OCI-LY1 (cell line): Measurements from ENCODE around the gene MOCS1.

Source experiments
- H2AFZ ChIP-seq: fragments of 200-600 bp; sonication (generic), shearing (Covaris generic); 2 replicates; pipeline ENCODE4 v1.6.0; 2014; ENCODE audit warnings: antibody characterized with exemption, mild to moderate bottlenecking, low read length
- H3F3A ChIP-seq: fragments of 200-600 bp; sonication (generic), shearing (Covaris generic); 2 replicates; pipeline ENCODE4 v1.6.0; 2014; ENCODE audit warnings: mild to moderate bottlenecking, antibody characterized with exemption, low read length, moderate library complexity; ENCODE audit not compliant: insufficient read depth
- H3K27ac ChIP-seq: fragments of 200-600 bp; sonication (generic); 2 replicates; pipeline ENCODE4 v1.5.1; 2014; ENCODE audit warnings: low read length, mixed run types, mild to moderate bottlenecking, low read depth; ENCODE audit not compliant: poor library complexity, severe bottlenecking
- H3K27me3 ChIP-seq: fragments of 200-600 bp; sonication (generic); 2 replicates; pipeline ENCODE4 v1.6.0; 2014; ENCODE audit warnings: antibody characterized with exemption, mild to moderate bottlenecking, low read length, moderate library complexity; ENCODE audit not compliant: insufficient read depth
- H3K36me3 ChIP-seq: fragments of 200-600 bp; sonication (generic); 2 replicates; pipeline ENCODE4 v1.6.1; 2014; ENCODE audit warnings: mild to moderate bottlenecking, antibody characterized with exemption, low read length, moderate library complexity, mixed read lengths; ENCODE audit not compliant: insufficient read depth
- H3K4me1 ChIP-seq: fragments of 200-600 bp; sonication (generic); 2 replicates; pipeline ENCODE4 v1.5.1; 2014; ENCODE audit warnings: mild to moderate bottlenecking, low read length, moderate library complexity; ENCODE audit not compliant: insufficient read depth, severe bottlenecking
- H3K4me2 ChIP-seq: fragments of 200-600 bp; sonication (generic), shearing (Covaris generic); 2 replicates; pipeline ENCODE4 v1.6.1; 2014; ENCODE audit warnings: low read length
- H3K4me3 ChIP-seq: fragments of 200-600 bp; sonication (generic); 2 replicates; pipeline ENCODE4 v1.5.1; 2014; ENCODE audit warnings: low read length, low read depth, mild to moderate bottlenecking, mixed read lengths; ENCODE audit not compliant: poor library complexity, severe bottlenecking
- H3K79me2 ChIP-seq: fragments of 200-600 bp; shearing (Covaris generic); 2 replicates; pipeline ENCODE4 v1.6.1; 2016; ENCODE audit warnings: mixed run types, low read length, mixed read lengths; ENCODE audit not compliant: insufficient read depth
- H3K9ac ChIP-seq: fragments of 200-600 bp; sonication (generic), shearing (Covaris generic); 2 replicates; pipeline ENCODE4 v1.6.1; 2014; ENCODE audit warnings: mild to moderate bottlenecking, low read length, mixed read lengths
- H3K9me2 ChIP-seq: fragments of 200-600 bp; sonication (generic), shearing (Covaris generic); 2 replicates; pipeline ENCODE4 v1.6.1; 2014; ENCODE audit warnings: low read depth, mild to moderate bottlenecking, low read length, mixed read lengths
- H3K9me3 ChIP-seq: fragments of 200-600 bp; shearing (Covaris generic); 2 replicates; pipeline ENCODE4 v1.6.1; 2014; ENCODE audit warnings: low read length, mixed read lengths
- H4K20me1 ChIP-seq: fragments of 200-600 bp; sonication (generic), shearing (Covaris generic); 2 replicates; pipeline ENCODE4 v1.6.0; 2016; ENCODE audit warnings: mild to moderate bottlenecking, low read length; ENCODE audit not compliant: insufficient read depth
- CTCF ChIP-seq: fragments of 200-600 bp; sonication (generic), shearing (Covaris generic); IDR thresholded peaks from 2 replicates; pipeline ENCODE4 v1.5.1; 2017; ENCODE audit warnings: mild to moderate bottlenecking, antibody characterized with exemption, low read length, moderate library complexity, mixed read lengths
- EZH2 ChIP-seq: fragments of 200-600 bp; sonication (generic), shearing (Covaris generic); IDR thresholded peaks from 2 replicates; pipeline ENCODE4 v1.8.0; 2017; ENCODE audit warnings: borderline replicate concordance, mixed run types, mild to moderate bottlenecking, antibody characterized with exemption, low read length, moderate library complexity, mixed read lengths

MOCS1 gene

GRCh38 chr6:39902136-39902535 lies 32.1 kb downstream of the MOCS1 start:
- H3K9me3 ChIP-seq = no peaks in the 10 kb centered on the region
- H3K36me3 ChIP-seq = no peaks in the 10 kb centered on the region
- no peak overlapping the region for H3K27ac ChIP-seq
- H3F3A ChIP-seq = no peaks in the 10 kb centered on the region
- no peaks in the 10 kb centered on the region for H3K27me3 ChIP-seq
- no peaks in the 10 kb centered on the region for H3K9me2 ChIP-seq
- no peak overlapping the region for H3K9ac ChIP-seq
- H3K79me2 ChIP-seq = no peaks in the 10 kb centered on the region
- no peak overlapping the region for H2AFZ ChIP-seq
- H4K20me1 ChIP-seq = no peaks in the 10 kb centered on the region
- no peaks in the 10 kb centered on the region for H3K4me1 ChIP-seq
- TF ChIP-seq EZH2 (no peak), CTCF (no peak)
- no peak overlapping the region for H3K4me2 ChIP-seq
- no peak overlapping the region for H3K4me3 ChIP-seq

- Histone ChIP-seq H3K4me1 (no peaks in the 10 kb centered on the region), H4K20me1 (no peaks in the 10 kb centered on the region), H3K9me2 (no peaks in the 10 kb centered on the region), H3K27me3 (no peaks in the 10 kb centered on the region), H2AFZ (no peak overlapping the region), H3K9me3 (no peaks in the 10 kb centered on the region), H3K27ac (no peak overlapping the region), H3K4me2 (no peak overlapping the region), H3K79me2 (no peaks in the 10 kb centered on the region), H3F3A (no peaks in the 10 kb centered on the region), H3K36me3 (no peaks in the 10 kb centered on the region), H3K4me3 (no peak overlapping the region), H3K9ac (no peak overlapping the region)
- TF ChIP-seq EZH2 = no peak
- no peak for TF ChIP-seq CTCF
Observed at GRCh38 chr6:39901670-39902069, 32.6 kb downstream of the MOCS1 start.

- H3K36me3 ChIP-seq = no peaks in the 10 kb centered on the region
- no peaks in the 10 kb centered on the region for H3K9me2 ChIP-seq
- TF ChIP-seq CTCF (no peak), EZH2 (no peak)
Observed at GRCh38 chr6:39901116-39901655, 33.1 kb downstream of the MOCS1 start.

More at GRCh38 chr6:39901116-39901655, 33.1 kb downstream of the MOCS1 start:
- Histone ChIP-seq H3F3A (no peaks in the 10 kb centered on the region), H3K9me3 (no peaks in the 10 kb centered on the region), H3K4me2 (no peak overlapping the region), H3K79me2 (no peaks in the 10 kb centered on the region), H4K20me1 (no peaks in the 10 kb centered on the region), H3K4me1 (no peaks in the 10 kb centered on the region), H2AFZ (no peak overlapping the region), H3K4me3 (no peak overlapping the region), H3K9ac (no peak overlapping the region), H3K27ac (no peak overlapping the region), H3K27me3 (no peaks in the 10 kb centered on the region)
